Ectodermal cell (in vitro differentiated cells): ENCODE measurements around the gene NEBL.

ENCODE experiments used
- H3K27ac ChIP-seq: 2 replicates; pipeline ENCODE4 v1.7.0; 2013; ENCODE audit warnings: mild to moderate bottlenecking, low read depth, low read length; ENCODE audit not compliant: insufficient read depth, poor library complexity, severe bottlenecking
- H3K27me3 ChIP-seq: 2 replicates; pipeline ENCODE4 v1.7.0; 2013; ENCODE audit warnings: mild to moderate bottlenecking, low read length; ENCODE audit not compliant: insufficient read depth, control insufficient read depth, poor library complexity, severe bottlenecking
- H3K36me3 ChIP-seq: one replicate; pipeline ENCODE4 v1.7.0; 2013; ENCODE audit warnings: low read length; ENCODE audit not compliant: control insufficient read depth, insufficient read depth
- H3K4me1 ChIP-seq: one replicate; pipeline ENCODE4 v1.7.0; 2013; ENCODE audit warnings: low read length; ENCODE audit not compliant: control insufficient read depth, insufficient read depth
- H3K4me3 ChIP-seq: 2 replicates; pipeline ENCODE4 v1.7.0; 2013; ENCODE audit warnings: low read depth, low read length, control low read depth; ENCODE audit not compliant: insufficient read depth
- H3K9me3 ChIP-seq: 2 replicates; pipeline ENCODE4 v1.7.0; 2013; ENCODE audit warnings: mild to moderate bottlenecking, low read length, moderate library complexity; ENCODE audit not compliant: control insufficient read depth
- WGBS, 2 experiments: methylation state at CpG; one replicate each; pipeline ENCODE4 v1.1.7; 2013; ENCODE audit warnings: missing lambda C conversion rate in 2 of 2; 5-methylcytosine and 5-hydroxymethylcytosine counted together

NEBL gene

DNA sequence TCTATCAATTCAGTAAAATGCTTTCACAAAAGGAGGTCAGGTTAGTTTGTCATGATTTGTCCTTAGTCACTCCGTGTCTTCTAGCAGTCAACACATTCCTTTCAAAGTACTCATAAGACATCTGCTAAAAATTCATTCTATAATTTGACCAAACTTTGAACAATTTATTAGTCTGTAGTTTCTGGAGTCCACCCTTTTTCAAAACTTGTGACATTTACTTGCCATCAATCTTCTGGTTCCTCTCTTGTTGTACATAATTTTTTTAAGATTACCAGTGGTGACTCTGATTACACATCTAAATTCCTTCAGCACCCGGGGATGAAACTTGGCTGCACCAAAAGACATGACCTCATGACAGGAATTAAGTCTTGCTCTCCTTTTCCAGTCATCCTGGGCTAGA lies 130.1 kb downstream of the NEBL start:
- Histone ChIP-seq H3K9me3 (no peaks in the 10 kb centered on the region), H3K4me3 (no peak overlapping the region), H3K27me3 (no peaks in the 10 kb centered on the region), H3K4me1 (no peaks in the 10 kb centered on the region), H3K36me3 (no peaks in the 10 kb centered on the region), H3K27ac (no peak overlapping the region)
- WGBS, 2 experiments: 78 to 94% methylated on average over 2 of the region's 2 CpGs

DNA sequence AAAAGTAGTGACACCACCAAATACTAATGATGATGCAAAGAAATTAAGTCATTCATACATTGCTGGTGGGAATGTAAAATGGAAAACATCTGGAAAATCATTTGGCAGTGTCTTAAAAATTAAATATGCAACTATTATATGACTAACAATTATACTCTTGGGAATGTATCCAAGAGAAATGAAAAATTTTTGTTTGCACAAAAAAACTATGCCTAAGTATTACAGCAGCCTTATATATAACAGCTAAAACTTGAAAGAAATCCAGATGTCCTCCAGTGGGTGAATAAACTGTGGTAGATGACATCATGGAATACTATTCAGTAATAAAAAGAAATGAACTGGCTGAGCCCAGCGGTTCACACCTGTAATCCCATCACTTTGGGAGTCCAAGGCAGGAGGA lies 132.0 kb downstream of the NEBL start:
- Histone ChIP-seq H3K4me3 (no peak overlapping the region), H3K36me3 (no peaks in the 10 kb centered on the region), H3K9me3 (no peaks in the 10 kb centered on the region), H3K27ac (no peak overlapping the region), H3K27me3 (no peaks in the 10 kb centered on the region), H3K4me1 (no peaks in the 10 kb centered on the region)
- WGBS, 2 experiments: 80 to 98% methylated on average over 1 of the region's 1 CpG

DNA sequence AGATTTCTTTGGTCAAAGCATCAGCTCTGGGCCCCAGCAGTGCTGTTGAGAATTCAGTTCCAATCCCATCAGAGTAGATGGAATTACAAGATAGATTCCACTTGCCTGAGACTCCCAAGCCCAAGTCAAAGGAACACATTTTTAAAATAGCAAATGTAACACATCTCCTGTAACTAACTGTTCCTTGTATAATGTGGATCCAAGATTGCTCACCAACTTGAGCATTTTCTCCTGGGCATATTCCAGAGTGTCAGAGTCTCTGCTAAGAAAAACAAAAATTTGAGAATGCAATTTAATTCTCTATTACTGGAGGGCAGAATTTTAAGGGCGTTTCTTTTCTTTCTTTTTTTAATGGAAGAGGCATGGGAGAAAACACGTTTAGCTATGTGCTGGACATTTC lies 136.7 kb downstream of the NEBL start:
- Histone ChIP-seq H3K4me1 (no peaks in the 10 kb centered on the region), H3K36me3 (no peaks in the 10 kb centered on the region), H3K4me3 (no peak overlapping the region), H3K27me3 (no peaks in the 10 kb centered on the region), H3K9me3 (no peaks in the 10 kb centered on the region), H3K27ac (no peak overlapping the region)
- WGBS, 2 experiments: 100% methylated on average over 1 to 2 of the region's 2 CpGs

DNA sequence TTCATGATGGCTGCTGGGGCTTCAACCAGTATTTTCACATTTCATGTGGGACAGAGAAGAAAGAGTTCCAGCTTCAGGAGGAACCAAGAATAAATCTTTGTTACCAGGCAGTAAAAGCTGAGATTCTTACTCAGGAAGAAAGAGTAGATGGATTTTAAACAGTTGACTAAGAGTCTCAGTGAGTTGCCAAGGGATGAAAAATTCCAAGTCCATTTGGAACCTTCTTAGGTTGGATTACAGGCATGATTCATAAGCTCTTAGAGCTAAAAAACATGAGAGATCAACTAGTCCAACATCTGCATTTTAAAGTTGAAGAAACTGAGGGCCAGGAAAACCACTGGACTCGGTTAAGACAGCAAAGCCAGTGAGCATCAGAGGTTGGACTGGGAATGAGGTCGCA lies 148.6 kb downstream of the NEBL start:
- no peaks in the 10 kb centered on the region for H3K4me1 ChIP-seq
- H3K36me3 ChIP-seq: no peaks in the 10 kb centered on the region
- WGBS, 2 experiments: 83 to 94% methylated on average over 2 of the region's 2 CpGs

DNA sequence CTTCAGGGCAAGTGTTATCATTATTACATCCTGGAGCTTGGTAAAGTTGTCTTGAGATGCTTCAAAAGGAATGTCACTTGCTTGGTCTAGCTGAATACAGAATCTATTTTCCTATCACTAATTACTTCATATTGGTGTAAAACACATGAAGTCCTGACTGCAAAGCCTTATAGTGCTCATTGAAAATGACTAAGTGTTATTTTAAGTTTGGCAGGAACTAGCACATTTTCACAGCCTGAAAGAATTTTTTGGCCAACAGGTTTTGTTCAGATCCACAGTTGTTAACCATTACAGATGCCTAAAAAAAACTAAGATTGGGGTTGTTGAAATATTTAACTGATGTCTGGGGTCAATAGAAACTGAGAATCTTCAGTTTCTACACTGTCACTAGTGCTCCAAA lies 149.3 kb downstream of the NEBL start:
- Histone ChIP-seq H3K4me3 (no peak overlapping the region), H3K4me1 (no peaks in the 10 kb centered on the region), H3K27ac (no peak overlapping the region), H3K9me3 (no peaks in the 10 kb centered on the region), H3K36me3 (no peaks in the 10 kb centered on the region), H3K27me3 (no peaks in the 10 kb centered on the region)

More for the DNA sequence above, 148.6 kb downstream of the NEBL start:
- no peaks in the 10 kb centered on the region for H3K27me3 ChIP-seq
- H3K9me3 ChIP-seq: no peaks in the 10 kb centered on the region
- no peak overlapping the region for H3K27ac ChIP-seq
- H3K4me3 ChIP-seq: no peak overlapping the region

DNA sequence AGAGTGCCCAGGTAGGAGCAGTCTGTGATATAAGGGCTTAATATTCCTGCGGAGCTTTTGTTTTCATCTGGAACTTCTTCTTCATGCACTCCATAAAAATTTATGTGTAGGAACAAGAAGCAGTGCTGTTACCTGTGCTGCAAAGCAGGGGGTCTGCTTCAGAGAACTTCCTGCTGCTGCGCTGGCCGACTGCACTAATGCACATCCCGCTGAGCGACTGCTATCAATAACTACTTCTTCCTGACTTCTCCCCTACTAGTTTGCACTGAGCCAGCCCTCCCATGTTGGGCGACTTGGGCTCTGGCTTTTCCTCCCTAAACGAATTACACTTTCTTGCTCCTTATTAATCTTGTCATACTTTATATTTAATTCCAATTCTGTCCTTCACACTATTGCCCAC lies 150.3 kb downstream of the NEBL start:
- Histone ChIP-seq H3K27me3 (no peaks in the 10 kb centered on the region), H3K27ac (no peak overlapping the region), H3K9me3 (no peaks in the 10 kb centered on the region), H3K36me3 (no peaks in the 10 kb centered on the region), H3K4me1 (no peaks in the 10 kb centered on the region), H3K4me3 (no peak overlapping the region)
- 91% methylated on average over 7 of the region's 7 CpGs for WGBS, 2 experiments

DNA sequence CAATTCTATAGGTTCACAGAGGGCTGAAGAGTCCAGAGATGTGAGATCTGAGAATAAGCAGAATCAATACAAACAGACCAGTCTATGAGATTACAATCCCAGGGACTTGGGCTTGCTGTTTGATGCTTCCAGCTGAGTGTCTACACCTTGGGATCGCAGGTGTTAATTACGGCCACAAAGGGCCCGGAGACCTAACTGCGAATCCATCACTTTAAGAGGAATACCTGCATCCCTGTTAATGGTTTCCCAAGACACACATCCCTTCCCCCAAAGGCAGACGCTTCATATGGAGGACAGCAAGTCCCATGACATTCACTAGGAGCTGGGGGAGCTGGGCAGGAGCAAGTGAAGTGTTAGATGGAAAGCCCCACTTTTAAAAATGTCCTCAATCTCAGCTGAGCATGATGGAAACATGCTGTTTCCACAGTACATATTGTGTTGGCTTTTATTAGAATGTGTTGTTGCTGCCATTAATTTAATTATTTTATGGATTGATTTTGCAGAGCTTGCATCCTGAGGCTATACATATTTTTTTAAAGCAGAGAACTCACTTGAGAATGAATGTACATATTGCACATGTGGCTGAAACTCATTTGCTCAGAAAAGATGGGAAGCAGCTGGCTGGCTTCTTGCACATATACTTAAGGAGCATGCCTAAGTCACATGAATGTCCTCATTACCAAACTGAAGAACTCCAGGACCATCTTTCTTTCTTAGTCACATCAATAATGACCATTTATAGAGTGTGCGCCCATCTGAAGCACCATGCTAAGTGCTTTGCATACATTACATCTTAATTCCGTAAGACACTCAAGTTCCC lies 151.3 kb downstream of the NEBL start:
- Histone ChIP-seq H3K4me3 (no peak overlapping the region), H3K27ac (no peak overlapping the region), H3K4me1 (no peaks in the 10 kb centered on the region), H3K9me3 (no peaks in the 10 kb centered on the region), H3K36me3 (no peaks in the 10 kb centered on the region), H3K27me3 (no peaks in the 10 kb centered on the region)
- 86 to 94% methylated on average over 7 of the region's 7 CpGs for WGBS, 2 experiments

DNA sequence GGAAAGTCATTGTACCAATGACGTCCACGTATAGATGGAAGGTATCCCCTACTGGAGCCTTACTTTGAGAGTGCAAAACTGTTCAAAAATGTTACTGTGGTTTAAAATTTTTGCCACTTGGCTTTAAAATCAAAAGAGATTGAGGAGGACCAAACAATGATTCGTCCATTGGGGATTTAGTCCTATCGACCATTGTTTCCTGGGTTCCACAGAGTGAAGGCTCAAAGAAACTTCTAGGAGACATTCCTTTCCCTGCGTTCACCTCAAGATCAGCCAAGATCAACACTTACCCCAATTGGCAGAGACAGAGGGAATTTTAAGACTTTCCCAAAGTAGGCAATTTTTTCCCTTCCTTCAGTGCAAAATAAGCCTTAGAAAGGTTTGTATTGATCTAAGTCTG lies 152.3 kb downstream of the NEBL start:
- Histone ChIP-seq H3K4me3 (no peak overlapping the region), H3K27me3 (no peaks in the 10 kb centered on the region), H3K4me1 (no peaks in the 10 kb centered on the region), H3K9me3 (no peaks in the 10 kb centered on the region), H3K27ac (no peak overlapping the region), H3K36me3 (no peaks in the 10 kb centered on the region)
- 91 to 96% methylated on average over 5 of the region's 5 CpGs for whole genome bisulfite sequencing, 2 experiments

DNA sequence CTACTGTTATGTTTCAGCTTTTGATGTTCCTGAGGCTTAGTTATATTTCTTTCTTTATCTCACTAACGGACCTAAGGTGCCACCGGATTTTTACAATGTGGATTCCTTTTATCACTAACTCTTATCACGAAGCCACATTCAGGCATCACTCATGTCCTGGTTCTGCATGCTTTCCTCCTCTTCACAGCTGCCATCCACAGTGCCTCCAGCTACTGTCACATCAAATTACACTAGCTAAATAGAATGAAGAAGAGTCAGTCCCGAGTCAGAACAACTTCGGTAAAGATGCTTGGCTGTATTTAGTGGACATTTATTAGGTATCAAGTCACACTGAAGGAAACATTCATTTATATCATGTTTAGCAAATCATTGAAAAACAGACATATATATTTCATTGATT lies 153.2 kb downstream of the NEBL start:
- Histone ChIP-seq H3K4me3 (no peak overlapping the region), H3K36me3 (no peaks in the 10 kb centered on the region), H3K4me1 (no peaks in the 10 kb centered on the region), H3K27ac (no peak overlapping the region), H3K9me3 (no peaks in the 10 kb centered on the region), H3K27me3 (no peaks in the 10 kb centered on the region)
- 88 to 93% methylated on average over 4 of the region's 5 CpGs for WGBS, 2 experiments

DNA sequence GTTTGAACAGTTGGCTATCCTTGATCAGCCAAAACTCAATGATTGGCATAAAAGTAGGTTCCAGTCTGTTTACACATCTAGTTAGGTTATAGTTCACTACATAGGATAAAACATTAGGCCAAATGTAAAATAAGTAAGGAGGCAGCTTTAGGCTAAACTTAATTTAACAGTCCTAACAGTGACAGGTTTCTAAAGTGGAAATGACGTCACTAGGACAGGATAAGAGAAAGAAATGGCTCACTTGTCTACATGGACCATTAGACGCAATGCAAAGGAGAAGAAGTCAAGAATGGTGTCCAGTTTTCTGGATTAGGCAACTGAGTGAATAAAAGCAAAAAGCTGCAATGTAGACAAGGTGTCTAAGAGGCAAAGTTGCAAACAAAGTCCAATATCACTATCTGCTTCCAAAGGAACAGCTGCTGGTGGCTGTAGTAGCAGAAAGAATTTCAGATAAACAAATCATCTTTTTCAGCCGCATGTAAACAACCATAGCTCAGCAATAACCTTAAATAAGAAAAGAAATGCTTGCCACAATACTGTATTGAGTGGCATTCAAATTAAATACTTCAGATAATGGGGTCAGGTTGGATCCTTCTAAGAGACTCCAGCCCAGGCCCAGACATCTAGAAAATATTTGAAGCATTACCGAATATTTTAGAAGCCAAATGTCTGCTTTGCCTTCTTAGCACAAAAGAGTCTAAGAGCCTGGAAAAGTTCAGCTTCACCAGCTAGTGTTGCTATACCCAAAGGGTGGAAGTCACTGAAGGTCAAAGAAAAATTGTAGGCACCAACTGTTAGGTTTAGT lies 154.2 kb downstream of the NEBL start:
- Histone ChIP-seq H3K27me3 (no peaks in the 10 kb centered on the region), H3K4me1 (no peaks in the 10 kb centered on the region), H3K27ac (no peak overlapping the region), H3K9me3 (no peaks in the 10 kb centered on the region), H3K36me3 (no peaks in the 10 kb centered on the region), H3K4me3 (no peak overlapping the region)
- WGBS, 2 experiments: 92 to 96% methylated on average over 3 to 4 of the region's 4 CpGs
